Natural killer cell (primary cell): ENCODE data around the gene FAM162B. TPM values are rescaled to one million over a fixed set of nuclear protein-coding genes. Genes with fewer than 3 reads are reported as not detected.

Experiments used
- ATAC-seq, 3 donors: fragments of 150-1000 bp in 2 of 3; fragments of 200-7000 bp in 1 of 3; cut with Tn5 transposase; 1 replicate in 1 of 3; 2 replicates in 2 of 3; pipeline ENCODE4 v1.10.0; 2021; ENCODE audit warnings: mild to moderate bottlenecking in 2 of 3, moderate library complexity in 2 of 3
- DNase-seq, 2 donors: peaks; one replicate each; pipeline versions ENCODE4 v3.0.0 to v3.0.0-alpha.2; 2013 to 2021; ENCODE audit warnings: mixed read lengths in 1 of 2
- H3K27ac ChIP-seq: one replicate; pipeline ENCODE4 v1.5.1; 2013; ENCODE audit warnings: mild to moderate bottlenecking, low read length
- H3K27me3 ChIP-seq: one replicate; pipeline ENCODE4 v1.6.1; 2013; ENCODE audit warnings: low read length; ENCODE audit not compliant: control insufficient read depth, insufficient read depth
- H3K36me3 ChIP-seq: one replicate; pipeline ENCODE4 v1.6.1; 2013; ENCODE audit warnings: low read length; ENCODE audit not compliant: control insufficient read depth, insufficient read depth
- H3K4me1 ChIP-seq: one replicate; pipeline ENCODE4 v1.6.1; 2013; ENCODE audit warnings: low read length; ENCODE audit not compliant: control insufficient read depth, insufficient read depth
- H3K4me3 ChIP-seq: one replicate; pipeline ENCODE4 v1.5.1; 2013; ENCODE audit warnings: low read length
- H3K9me3 ChIP-seq: one replicate; pipeline ENCODE4 v1.6.1; 2013; ENCODE audit warnings: low read length; ENCODE audit not compliant: control insufficient read depth, insufficient read depth
- H3K27ac Mint-ChIP-seq, 2 donors: one replicate each; pipeline ENCODE4 v1.8.0; 2022; ENCODE audit warnings: mild to moderate bottlenecking in 2 of 2, mixed read lengths in 2 of 2, moderate library complexity in 1 of 2
- H3K27me3 Mint-ChIP-seq, 2 donors: one replicate each; pipeline ENCODE4 v1.8.0; 2022; ENCODE audit warnings: low read depth in 2 of 2, mixed read lengths in 2 of 2
- H3K36me3 Mint-ChIP-seq: one replicate; pipeline ENCODE4 v1.8.0; 2022; ENCODE audit warnings: mixed read lengths
- H3K4me1 Mint-ChIP-seq, 2 donors: one replicate each; pipeline ENCODE4 v1.8.0; 2022; ENCODE audit warnings: mixed read lengths in 2 of 2
- H3K4me3 Mint-ChIP-seq: one replicate; pipeline ENCODE4 v1.8.0; 2022; ENCODE audit warnings: mild to moderate bottlenecking, moderate library complexity, mixed read lengths
- H3K9me3 Mint-ChIP-seq, 2 donors: one replicate each; pipeline ENCODE4 v1.8.0; 2022; ENCODE audit warnings: mixed read lengths in 2 of 2
- WGBS: methylation state at CpG from one replicate; pipeline ENCODE4 v1.1.7; 2013; ENCODE audit warnings: missing lambda C conversion rate; ENCODE audit not compliant: insufficient coverage; 5-methylcytosine and 5-hydroxymethylcytosine counted together
- intact Hi-C: fragments of 100-400 bp; cut with micrococcal nuclease; formaldehyde crosslinking; loops from one replicate; pipeline ENCODE4 v1.14.2; 2022
- total RNA-seq, 4 donors: library from RNA; stranded (reverse); fragments of 120-200 nt in 1 of 4; gene quantifications; one replicate each; pipeline versions ENCODE4 v1.2.3 to v1.2.4, GENCODE V29; 2013 to 2022
- TF ChIP-seq, protein P1 (sequence below): fragments of 200-600 bp; IDR thresholded peaks from one replicate; pipeline ENCODE4 v1.8.0; 2022; ENCODE audit warnings: antibody characterized with exemption

The FAM162B gene
- total RNA-seq, 3 donors from 2014 or later (not counting 1 experiment from before 2014, with no cell fraction given), result not detected

DNA sequence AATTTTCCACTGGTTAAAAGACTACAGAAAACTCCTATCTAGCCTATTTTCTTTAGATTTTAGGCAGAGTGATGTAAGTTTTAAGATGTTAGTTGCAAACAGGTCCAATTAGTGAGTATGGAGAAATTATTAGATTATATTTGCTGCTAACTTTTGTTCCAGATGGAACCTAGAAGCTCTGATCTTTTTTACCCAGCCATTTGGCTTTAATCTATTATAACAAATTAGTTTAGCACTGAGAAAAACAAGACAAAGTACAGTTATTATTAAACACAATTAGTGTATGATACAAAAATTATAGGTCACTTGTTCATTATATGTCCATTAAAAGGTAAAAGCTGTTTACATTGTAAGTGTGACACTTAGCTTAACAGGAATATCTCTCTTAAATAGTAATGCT lies 2.5 kb downstream of the FAM162B start:
- H3K36me3 Mint-ChIP-seq, result no peaks in the 10 kb centered on the region
- TF ChIP-seq, protein P1, sequence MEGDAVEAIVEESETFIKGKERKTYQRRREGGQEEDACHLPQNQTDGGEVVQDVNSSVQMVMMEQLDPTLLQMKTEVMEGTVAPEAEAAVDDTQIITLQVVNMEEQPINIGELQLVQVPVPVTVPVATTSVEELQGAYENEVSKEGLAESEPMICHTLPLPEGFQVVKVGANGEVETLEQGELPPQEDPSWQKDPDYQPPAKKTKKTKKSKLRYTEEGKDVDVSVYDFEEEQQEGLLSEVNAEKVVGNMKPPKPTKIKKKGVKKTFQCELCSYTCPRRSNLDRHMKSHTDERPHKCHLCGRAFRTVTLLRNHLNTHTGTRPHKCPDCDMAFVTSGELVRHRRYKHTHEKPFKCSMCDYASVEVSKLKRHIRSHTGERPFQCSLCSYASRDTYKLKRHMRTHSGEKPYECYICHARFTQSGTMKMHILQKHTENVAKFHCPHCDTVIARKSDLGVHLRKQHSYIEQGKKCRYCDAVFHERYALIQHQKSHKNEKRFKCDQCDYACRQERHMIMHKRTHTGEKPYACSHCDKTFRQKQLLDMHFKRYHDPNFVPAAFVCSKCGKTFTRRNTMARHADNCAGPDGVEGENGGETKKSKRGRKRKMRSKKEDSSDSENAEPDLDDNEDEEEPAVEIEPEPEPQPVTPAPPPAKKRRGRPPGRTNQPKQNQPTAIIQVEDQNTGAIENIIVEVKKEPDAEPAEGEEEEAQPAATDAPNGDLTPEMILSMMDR, result no peak
- intact Hi-C loops, result no loop called here
- Histone ChIP-seq H3K4me1 (peaks cover 8% of the 10 kb centered on the region), H3K4me3 (no peak overlapping the region), H3K9me3 (no peaks in the 10 kb centered on the region), H3K36me3 (no peaks in the 10 kb centered on the region), H3K27me3 (peaks cover 25% of the 10 kb centered on the region), H3K27ac (no peak overlapping the region)
- peaks cover 0 to 9% of the 10 kb centered on the region in 2 donors for H3K4me1 Mint-ChIP-seq
- H3K4me3 Mint-ChIP-seq, result no peak overlapping the region
- H3K9me3 Mint-ChIP-seq, result no peaks in the 10 kb centered on the region
- no peak overlapping the region for H3K27ac Mint-ChIP-seq
- ATAC-seq (no peak), DNase-seq (no peak)
- peaks cover 32 to 45% of the 10 kb centered on the region in 2 donors for H3K27me3 Mint-ChIP-seq

DNA sequence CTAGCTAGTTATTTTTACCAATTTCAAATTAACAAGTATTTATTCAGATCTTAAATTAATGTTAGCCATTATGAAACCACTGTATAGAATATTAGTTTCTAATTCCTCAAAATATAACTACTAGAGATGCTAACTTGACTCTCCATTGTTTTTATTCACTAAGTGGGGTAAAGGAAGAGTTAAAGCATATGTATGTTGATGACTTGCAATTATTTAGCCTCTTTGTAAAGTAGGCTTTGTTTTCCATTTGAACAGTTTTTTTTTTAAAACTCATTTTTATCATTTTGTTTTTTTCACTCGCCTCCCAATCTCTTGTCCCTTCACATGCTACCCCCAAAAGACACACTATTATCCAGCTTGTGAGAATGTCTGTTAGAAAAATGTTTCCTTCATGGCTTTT lies 3.3 kb downstream of the FAM162B start:
- TF ChIP-seq, protein P1, result no peak
- DNase-seq, result no peak
- no peaks in the 10 kb centered on the region for H3K9me3 Mint-ChIP-seq
- Histone ChIP-seq H3K4me3 (no peak overlapping the region), H3K36me3 (no peaks in the 10 kb centered on the region), H3K27ac (no peak overlapping the region), H3K4me1 (peaks cover 8% of the 10 kb centered on the region), H3K9me3 (no peaks in the 10 kb centered on the region), H3K27me3 (peaks cover 25% of the 10 kb centered on the region)
- H3K4me1 Mint-ChIP-seq, result peaks cover 0 to 9% of the 10 kb centered on the region in 2 donors
- intact Hi-C loops, result no loop called here
- H3K36me3 Mint-ChIP-seq, result no peaks in the 10 kb centered on the region
- no CpG with 5 or more reads among the region's 1 CpG for WGBS
- no peak overlapping the region for H3K27ac Mint-ChIP-seq
- ATAC-seq, result no peak
- peaks cover 34 to 46% of the 10 kb centered on the region in 2 donors for H3K27me3 Mint-ChIP-seq
- H3K4me3 Mint-ChIP-seq, result no peak overlapping the region

DNA sequence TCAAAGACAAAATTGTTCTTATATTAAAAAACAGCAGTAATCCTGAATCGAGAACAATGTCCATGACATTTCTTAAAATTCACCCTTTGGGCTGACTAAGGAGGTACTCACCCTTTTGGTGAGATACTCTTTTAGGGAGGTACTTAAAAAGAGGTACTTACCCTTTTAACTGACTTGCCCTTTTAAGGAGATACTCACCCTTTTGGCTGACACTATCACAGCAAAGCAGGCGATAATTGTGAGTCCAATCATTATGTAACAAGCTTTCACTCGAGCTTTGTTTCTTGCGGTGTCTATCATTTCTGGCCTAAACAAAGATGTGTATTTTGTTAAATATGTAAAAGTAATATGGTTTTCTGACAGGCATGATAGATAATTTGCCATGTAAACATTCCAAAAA lies 3.7 kb downstream of the FAM162B start:
- no peak for ATAC-seq
- Histone ChIP-seq H3K36me3 (no peaks in the 10 kb centered on the region), H3K4me3 (no peak overlapping the region), H3K4me1 (peaks cover 8% of the 10 kb centered on the region), H3K27ac (no peak overlapping the region), H3K9me3 (no peaks in the 10 kb centered on the region), H3K27me3 (peaks cover 23% of the 10 kb centered on the region)
- Mint-ChIP-seq H3K9me3 (no peaks in the 10 kb centered on the region), H3K27me3 (peaks cover 32 to 42% of the 10 kb centered on the region in 2 donors), H3K27ac (no peak overlapping the region), H3K4me1 (peaks cover 0 to 9% of the 10 kb centered on the region in 2 donors), H3K36me3 (no peaks in the 10 kb centered on the region), H3K4me3 (no peak overlapping the region)
- no peak for DNase-seq
- TF ChIP-seq, protein P1, result no peak
- intact Hi-C loops, result no loop called here
- WGBS, result 83% methylated on average over 3 of the region's 4 CpGs

DNA sequence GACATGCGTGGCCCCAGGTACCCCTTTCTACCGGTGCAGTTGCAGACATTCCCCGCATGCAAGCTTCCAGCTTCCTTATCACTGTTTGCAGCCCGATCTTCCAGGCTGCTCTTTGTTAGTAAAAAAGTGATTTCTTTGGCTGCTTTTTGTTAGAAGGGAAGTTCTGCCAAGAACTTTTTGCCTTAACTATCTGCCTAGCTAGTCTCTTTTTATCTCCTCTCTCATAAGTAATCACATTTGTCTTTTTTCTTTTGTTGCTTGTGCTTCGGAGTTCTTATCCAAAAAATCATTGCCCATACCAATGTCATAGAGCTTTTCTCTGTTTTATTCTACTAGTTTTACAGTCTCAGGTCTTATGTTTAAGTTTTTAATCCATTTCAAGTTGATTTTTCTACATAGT lies 20.3 kb downstream of the FAM162B start:
- Mint-ChIP-seq H3K4me3 (no peak overlapping the region), H3K27ac (no peak overlapping the region), H3K36me3 (no peaks in the 10 kb centered on the region), H3K27me3 (peaks cover 3 to 14% of the 10 kb centered on the region in 2 donors), H3K4me1 (no peaks in the 10 kb centered on the region), H3K9me3 (peaks cover 4 to 7% of the 10 kb centered on the region in 2 donors)
- no peak for ATAC-seq
- no peaks in the 10 kb centered on the region for H3K4me1 ChIP-seq
- TF ChIP-seq, protein P1, result no peak
- intact Hi-C loops, result no loop called here
- H3K27ac ChIP-seq, result no peak overlapping the region
- no peaks in the 10 kb centered on the region for H3K36me3 ChIP-seq
- DNase-seq, result no peak
- no peak overlapping the region for H3K4me3 ChIP-seq
- WGBS, result 91% methylated on average over 5 of the region's 5 CpGs
- peaks cover 2% of the 10 kb centered on the region for H3K27me3 ChIP-seq
- no peaks in the 10 kb centered on the region for H3K9me3 ChIP-seq
